Stimulated activated CD4-positive, alpha-beta T cell treated with anti-CD3 and anti-CD28 coated beads, TNF-alpha, amount 100 ng/mL, for 1 hour (primary cell): ENCODE data around the gene CSF1.

ENCODE experiments used
- DNase-seq, 3 donors: peaks; one replicate each; pipeline ENCODE4 v3.0.0-alpha.2; 2020; ENCODE audit warnings: low read depth in 3 of 3, low spot score in 1 of 3

Gene CSF1

DNA sequence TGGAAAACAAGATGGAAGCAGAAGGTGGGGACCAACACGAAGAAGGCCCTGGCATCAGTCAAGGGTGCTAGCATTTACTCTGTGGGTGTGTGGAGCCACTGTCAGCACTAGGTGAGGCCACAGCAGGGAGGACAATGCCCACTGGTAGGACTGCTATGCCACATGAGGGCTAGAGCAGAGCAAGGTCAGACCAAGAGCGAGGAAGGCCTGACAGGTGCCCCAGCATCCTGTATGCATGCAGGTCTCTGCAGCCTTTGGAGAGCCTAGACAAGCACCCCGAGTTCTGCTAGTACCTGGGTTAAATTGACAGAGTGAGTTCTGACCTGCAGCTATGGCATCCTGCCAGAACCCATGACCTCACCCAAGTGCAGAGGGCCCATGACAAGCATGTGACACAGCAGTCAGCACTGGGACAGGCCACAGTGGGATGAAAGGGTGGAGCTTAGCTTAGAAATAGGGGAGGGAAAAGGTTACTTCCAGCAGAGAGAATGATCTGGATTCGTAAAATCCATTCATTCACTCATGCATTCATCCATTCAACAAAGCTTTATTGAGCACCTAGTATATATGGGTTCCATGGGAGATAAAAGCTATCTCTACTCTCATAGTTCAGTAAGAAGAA lies 9.0 kb upstream of the CSF1 start:
- no peak for DNase-seq

DNA sequence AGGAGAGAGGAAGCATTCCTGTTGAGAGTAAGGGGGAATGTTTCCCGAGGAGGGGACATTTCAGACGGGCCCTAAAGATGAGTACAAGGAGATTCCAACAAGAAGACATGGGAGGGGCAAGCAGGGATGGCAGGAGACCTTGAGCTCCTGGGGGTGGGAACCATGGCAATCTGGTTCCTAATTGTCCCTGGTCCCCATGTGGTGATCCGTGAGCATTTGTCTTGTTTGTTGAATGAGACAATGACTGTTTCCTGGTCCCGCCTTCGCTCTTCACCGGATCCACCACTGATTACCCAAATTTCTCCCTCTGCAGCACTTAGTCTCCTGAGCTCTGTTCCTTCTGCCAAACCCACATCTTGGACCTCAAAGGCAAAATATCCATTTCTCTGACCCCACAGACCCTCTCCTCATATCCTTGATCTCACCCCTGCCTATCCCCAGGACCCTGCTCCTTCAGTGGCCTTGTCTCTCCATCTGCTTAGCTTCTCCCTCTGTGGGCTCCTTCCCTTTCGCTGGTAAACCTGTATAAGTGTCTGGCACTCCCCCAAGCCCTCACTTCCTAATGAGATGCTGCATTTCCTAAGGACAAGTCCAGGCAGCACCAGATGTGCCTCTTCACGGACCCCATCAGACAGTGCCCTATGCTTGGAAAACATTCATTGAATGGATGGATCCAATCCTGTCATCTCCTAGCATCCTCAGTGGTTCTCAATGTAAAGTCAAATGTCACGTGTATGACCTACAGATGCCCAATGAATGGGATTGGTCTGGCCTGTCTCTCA lies 8.3 kb upstream of the CSF1 start:
- no peak for DNase-seq

DNA sequence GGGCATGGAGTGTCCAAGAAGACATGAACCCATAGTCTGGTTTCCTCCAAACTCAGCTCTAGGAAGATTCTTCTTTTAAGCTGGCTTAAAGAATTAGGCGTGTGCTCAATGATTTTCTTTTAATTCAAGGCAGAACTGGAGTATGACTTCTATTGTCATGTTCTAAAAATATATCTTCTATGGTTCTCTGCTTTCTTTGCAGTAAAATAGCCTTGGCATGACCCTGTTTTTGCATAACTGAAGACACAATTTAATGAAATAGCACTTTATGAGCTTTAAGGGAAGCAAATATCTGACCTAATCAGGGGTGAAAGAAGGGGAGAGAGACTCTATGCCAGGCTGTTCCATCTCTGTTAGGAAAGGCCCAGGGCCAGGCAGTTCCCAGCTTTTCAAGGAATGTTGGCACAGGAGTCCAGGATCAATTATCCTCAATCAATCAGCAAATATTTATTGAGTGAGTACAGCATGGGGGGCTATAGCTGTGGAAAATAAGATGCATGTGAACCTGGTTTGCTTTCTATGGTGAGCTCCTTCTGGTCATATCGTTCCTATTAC lies 7.2 kb upstream of the CSF1 start:
- DNase-seq: no peak

DNA sequence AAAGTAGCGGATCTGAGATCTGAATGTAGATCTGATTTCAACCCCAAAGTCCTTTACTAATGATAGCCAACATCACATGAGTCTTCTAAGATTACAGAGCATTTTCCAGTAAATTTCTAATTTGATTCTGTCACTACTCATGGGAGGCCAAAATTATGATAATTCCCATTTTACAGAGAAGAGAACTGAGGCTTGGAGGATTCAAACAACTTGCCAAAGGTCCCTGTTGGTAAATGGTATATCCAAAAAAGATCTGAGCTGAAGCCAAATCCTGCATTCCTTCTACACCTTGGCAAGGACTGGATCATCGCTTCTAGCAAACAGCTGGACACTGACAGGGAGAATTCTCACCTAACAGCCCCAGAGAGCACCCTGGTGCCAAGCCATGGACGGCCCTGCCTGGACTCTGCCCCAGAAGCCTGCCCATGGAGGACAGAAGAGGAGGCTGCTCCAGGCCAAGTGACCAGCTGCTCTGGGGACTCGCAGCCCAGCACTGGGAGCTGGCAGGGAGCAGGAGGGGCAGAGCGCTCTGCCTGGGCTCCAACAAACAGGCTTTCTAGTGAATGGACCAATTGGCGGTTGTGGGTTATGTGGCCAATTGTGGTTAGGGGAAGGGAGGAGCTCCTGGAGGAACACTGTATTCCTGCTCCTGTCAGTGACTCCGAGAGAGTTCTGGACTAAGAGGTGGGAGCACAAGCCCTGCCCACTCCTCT lies 6.4 kb upstream of the CSF1 start:
- no peak for DNase-seq

DNA sequence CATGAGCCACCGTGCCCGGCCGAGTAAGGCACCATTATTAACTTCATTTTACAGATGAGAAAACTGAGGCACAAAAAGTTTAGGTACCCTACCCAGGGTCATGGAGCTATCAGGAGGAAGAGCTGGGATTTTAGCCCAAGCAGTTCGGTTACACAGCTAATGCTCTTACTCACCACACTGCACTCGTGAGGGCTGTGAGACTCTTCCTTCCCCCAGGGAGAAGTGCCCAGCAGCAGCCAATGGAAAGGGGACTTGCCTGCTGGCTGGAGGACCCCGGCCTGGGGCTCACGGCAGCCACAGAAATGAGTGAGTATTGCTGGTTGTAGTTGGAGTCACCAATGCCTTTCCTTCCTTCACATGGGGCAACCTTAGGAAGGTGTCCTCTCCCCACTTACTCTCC lies 5.2 kb upstream of the CSF1 start:
- no peak for DNase-seq

DNA sequence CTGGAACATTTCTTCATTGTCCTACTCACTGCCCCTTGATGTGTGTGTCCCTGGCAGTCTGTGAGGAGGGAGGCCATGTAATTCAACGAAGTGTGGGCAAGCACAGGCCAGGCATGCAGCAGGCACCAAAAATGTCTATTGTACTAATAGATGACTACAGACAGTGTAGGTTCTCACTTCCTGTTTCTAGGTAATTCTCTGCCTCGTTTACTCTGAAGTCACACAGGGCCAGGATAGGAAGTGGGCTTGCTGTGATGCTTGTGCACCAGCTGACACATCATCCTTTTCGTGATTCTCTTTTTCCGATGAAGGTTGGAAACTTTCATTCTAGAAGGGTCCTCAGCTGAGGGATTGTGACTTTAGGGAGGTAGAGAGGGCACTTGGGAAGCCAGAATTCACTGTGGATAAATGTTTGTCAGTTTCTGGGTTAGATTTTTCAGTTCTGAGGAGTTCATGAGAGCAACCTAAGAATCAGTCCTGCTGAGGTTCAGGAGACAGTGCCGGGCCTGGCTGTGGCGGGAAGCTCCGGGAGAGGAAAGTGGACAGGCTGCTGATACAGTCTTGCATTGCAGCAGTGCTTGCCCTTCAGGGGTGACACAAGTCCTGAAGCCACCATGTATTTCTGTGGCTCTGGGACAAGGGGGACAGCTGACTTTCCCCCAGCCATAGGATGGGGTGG lies 4.3 kb upstream of the CSF1 start:
- DNase-seq: peak in 2 of 3 donors; percentile 16 to 38

DNA sequence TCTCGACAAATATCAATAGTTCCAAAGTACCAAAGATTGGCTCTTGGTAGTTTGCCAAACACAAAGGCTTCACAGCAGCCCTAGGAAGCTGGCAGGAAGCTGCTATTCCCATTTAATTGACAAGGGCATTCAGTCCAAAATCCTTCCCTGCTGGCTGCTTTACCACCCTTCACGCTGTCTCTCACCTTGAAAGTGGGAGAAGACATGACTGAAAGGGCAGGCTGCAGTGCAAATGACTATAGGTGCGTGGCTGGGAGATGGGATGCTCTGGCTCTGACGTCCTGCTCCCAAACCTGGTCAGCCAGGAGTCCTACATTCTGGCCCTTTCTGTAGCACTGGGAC lies 3.8 kb upstream of the CSF1 start:
- no peak for DNase-seq

DNA sequence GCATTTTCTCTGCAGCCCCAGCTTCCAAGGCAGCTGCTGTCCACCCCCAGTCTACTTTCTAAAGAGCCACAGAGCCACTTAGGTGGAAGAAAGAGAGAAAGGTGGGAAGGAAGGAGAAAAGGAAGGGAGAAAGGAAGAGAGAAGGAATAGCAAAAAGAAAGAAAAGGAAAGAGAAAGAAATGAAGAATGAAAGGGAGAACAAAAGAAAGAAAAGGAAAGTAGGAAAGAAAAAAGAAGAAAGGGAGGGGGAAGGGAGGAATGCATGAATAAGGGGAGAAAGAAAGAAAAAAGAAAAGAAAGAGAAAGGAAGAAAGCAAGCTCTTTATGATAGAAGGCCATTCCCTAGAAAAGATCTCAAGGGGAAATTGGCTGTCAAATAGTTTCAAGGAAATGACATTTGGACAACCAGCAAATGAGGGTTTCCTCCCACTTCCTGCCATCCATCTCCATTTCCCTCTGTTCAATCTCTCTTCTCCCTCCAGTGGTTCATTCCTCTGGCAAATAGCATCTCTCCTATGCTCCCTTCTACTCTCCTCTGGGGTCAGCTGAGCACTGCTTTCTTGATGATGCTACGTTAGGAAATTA lies 3.4 kb upstream of the CSF1 start:
- no peak for DNase-seq

DNA sequence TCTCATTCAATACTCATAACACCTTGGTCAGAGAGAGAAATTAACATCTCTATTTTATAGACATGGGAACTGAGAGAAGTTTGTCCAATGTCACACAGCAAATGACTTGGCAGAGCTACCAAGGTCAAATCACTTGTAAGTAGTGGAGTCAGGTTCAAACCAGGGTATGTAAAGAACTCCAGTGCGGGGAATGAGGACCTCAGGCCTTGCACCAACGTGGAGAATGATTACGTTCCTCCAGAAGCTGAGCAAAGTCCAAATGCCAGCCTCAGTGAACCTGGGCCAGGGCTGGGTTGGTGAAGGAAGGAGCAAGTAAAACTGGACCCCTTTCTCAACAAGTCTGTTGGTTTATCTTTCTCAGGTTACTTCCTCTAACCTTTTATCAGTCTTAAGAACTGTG lies 1.8 kb upstream of the CSF1 start:
- DNase-seq: no peak

DNA sequence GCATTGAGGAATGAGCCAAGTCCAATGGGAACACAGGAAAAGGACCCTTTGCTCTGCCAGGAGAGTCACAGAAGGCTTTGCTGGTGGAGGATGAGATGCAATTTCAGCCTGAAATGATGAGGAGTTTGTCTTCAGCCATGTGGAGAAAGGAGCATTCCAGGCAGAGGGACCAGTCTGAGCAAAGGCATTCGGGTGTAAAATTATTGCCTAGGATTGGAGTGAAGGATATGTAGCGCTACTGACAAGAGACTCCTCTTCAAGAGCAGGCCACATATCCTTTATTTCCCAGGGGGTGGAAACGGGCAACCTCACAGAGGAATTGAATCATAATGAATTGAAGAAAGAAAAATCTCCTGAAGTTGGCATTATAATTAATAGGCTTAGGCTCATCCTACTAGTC lies 1.1 kb upstream of the CSF1 start:
- no peak for DNase-seq

DNA sequence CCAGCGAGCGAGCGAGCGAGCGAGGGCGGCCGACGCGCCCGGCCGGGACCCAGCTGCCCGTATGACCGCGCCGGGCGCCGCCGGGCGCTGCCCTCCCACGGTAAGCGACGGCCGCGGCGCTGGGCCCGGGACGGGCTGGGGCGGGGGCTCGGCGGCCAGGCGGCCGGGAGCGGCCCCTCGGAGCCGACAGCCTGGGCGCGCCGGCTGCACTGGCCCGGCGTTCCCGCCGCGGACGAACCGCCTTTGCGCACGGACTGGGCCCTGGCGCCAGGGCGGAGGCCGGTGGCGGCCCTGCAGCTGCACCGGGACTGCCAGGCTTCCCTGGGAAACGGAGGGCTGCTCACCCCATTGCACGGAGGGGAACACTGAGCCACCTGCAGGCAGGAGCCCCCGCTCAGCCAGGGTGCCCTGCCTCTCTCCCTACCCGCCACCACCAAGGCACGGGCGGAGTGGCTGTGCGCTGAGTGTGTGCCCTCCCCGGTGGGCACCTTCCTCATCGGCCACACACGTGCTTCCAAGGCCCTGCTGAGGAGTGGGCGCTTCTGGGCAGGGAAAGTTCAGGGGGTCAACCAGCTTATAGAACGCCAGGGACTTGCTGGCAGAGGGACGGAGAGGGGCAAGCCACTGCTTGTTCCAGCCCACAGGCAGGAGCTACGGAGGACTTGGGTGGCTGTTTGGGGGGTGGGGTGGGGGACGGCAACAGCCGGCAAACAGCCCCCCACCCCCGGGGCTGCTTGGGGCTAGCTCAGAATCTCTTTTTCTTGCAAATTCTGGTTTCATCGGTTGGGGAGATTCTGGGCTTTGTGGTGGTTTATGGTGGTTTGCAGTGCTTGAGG lies 532 bp downstream of the CSF1 start:
- DNase-seq: no peak

DNA sequence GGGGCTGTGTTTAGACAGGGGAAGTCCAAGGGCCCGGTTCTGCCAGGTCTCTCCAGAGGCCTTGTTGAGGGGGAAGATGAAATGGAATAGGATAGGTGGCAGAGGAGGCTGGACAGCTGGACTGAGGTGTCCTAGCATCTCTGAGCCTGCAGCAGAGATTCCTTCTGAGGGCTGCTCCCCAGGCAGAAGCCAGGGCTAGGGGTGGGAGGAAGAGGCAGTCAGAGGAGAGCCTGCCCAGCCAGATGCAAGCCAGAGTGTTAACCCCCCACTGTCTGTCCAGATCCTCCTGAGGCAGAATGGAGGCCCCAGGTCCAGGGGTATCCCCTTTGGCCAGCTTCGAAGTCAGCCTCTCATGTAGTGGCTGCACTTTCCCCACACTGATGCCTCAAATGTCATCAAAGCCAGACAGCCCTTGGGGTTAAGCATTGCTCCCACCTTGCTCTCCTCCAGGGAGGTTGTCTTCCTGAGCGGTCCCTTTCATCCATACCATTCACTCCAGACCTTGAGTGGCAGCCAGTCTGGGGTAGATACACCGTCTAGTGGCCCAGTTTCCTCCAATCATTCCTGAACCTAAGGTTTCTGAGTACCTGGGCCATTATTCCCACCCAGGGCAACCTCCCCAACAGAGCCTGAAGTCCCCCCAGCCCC lies 1.7 kb downstream of the CSF1 start:
- no peak for DNase-seq

DNA sequence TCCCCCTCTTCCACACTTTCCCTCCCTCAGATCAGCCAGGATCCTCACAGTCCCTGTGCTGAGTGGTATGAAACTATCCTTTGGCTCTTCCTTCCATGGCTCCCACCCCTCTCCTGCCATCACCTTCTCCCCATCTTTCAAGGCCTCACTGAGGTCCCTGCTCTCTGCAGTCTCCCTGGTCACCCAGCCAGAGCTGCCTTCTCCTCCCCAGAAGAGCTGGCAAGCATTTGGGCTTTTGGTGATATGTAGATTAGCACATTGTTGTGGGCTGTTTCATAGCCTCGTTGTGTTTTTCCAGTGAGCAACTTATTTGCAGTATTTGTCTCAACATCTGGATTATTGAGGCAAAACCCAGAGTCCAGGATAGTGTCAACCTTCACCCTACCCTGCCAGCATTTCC lies 2.2 kb downstream of the CSF1 start:
- DNase-seq: no peak

DNA sequence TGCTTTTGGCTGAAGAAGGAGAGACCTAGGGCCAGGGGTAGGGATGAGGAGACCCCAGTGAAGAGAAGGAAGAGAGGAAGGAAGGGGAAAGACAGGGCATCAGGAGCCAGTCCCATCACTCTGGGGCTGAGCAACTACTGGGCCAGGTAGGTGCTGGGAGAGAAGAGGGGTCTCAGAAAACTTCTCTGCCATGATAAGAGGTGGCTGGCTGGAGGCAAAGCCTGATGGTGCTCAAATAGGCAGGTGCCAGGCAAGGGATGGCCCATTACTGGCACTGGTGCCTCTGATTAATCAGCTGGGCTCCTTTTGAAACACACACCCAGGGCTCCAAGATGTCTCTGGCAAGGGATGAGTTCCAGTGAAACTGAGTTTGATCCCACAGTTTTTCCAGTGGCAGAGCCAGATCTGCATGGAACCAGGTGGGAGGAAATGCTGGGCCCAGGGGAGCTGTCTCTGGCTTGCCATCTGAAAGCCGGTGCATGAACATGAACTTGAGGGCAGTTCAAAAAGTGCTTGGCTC lies 2.8 kb downstream of the CSF1 start:
- DNase-seq: no peak

DNA sequence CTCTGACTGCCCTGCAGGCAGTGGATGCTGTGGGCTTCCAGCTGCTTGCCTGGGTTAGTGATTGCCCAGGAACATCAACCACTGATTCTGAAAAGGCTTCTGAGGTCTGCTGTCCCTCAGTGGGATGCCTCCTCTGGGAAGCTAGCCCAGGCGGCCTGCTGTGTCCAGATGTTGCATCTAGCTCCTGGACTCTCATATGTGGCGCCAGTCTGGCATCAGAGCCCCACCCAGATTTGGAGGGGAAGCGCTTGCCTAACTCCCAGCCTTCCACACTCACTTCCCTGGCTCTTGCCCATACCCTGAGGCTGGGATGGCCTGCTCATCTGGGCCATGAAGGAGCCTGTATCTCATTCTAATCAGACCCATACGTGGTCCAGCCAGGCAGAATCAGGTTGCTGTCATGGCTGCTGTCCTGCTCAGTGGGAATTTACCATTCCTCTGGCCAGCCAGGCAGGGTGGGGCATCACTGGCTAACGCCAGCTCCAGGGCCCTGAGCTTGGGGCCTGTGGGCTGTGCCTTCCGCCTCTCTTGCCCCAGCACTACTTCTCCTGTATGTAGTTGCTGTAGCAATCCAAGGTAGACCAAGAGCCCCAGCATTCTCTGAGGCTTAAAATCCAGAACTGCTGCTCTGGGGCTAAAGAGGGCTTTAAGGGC lies 4.1 kb downstream of the CSF1 start:
- DNase-seq: no peak

DNA sequence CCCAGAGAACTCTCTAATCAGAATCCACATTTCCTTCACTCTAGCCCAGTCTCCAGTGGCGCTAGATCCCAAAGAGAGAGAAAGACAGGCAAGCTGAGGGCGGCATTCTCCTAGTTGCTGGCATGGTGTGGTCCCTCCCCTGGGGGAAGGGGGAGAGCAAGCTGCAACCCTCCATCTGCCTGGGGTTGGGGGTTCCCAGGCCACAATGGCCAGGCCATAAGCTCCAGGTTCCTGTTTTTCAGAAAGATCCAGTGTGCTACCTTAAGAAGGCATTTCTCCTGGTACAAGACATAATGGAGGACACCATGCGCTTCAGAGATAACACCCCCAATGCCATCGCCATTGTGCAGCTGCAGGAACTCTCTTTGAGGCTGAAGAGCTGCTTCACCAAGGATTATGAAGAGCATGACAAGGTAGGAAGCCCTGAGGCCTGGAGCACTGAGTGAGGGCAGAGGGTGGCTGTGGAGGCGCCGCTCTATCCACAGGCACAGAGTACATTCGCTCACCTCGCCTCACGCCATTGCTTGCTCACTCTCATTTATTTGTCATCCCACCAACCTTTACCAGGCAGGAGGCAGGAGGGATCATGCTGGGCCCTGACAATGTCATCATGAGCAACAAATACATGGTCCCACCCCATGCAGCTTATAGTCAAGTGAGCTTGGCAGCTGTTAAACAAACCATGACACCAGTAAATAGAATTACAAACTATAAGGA lies 6.6 kb downstream of the CSF1 start:
- no peak for DNase-seq

DNA sequence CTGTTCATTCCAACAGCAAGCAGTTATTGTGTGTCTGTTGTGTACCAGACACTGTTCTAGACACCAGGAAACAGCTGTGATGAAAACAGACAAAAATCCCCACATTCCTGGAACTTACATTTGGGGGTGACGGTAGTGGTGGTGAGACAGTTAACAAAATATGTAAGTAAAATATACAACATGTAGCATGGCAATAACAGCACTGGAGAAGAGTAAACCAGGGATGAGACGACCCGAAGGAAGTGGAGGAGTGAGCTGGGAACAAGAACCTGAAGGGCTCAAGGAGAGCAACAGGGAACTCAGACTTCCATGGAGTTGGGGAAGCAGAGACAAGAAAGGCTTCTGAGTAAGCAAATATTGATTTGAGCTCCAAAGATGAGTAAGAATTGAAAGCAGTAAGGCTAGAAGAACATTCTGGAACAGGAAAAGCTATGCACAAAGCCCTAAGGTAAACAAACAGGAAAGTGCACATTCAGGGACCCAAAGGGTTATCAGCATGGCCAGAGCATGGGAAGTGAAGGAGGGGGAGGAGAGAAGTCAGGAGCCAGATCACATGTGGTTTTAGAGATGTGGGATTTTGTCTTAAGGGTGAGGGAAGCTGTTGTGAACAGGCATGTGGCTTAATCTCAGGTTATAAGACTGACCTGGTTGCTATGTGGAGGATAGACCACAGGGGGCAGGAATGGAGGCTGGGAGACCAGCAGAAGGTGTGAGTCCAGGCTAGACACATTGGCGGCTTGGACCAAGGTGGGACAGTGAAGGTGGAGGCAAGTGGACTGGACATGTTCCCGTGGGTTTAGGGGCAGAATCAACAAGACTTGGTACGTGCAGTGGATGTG lies 7.3 kb downstream of the CSF1 start:
- DNase-seq: no peak

DNA sequence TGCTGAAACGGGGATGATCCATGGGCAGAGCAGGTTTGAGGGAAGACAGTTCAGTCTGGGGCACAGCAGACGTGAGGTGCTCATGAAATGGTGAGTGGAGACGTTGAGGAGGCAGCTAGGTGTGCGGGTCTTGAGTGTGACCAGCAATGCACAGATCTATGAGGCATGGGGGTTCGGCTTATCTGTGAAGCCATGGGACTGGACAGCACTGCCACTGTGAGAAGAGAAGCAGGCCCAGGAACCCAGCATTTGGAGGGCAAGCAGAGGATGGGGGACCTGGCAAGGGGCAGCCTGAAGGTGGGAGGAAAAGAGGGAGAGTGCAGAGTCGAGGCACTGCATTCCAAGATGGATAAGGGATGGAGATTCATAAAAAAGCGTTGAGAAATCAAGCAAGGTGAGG lies 8.0 kb downstream of the CSF1 start:
- DNase-seq: no peak
